ENCODE data around the gene SLC22A23.

The SLC22A23 gene

GRCh38 chr6:3293271-3294155 is 163.3 kb downstream of the SLC22A23 start:
- DNase-seq: no peak

GRCh38 chr6:3292431-3293197 is 164.2 kb downstream of the SLC22A23 start:
- DNase-seq: no peak

- no peak for DNase-seq
Measured at GRCh38 chr6:3291987-3292386, 164.9 kb downstream of the SLC22A23 start.

- no peak for DNase-seq
Measured at GRCh38 chr6:3291346-3291745, 165.5 kb downstream of the SLC22A23 start.

- no peak for DNase-seq
Measured at GRCh38 chr6:3290931-3291211, 166.0 kb downstream of the SLC22A23 start.

GRCh38 chr6:3290149-3290930 is 166.5 kb downstream of the SLC22A23 start:
- DNase-seq: no peak

GRCh38 chr6:3289664-3290055 is 167.2 kb downstream of the SLC22A23 start:
- DNase-seq: no peak

- DNase-seq: no peak
Measured at GRCh38 chr6:3288711-3289663, 167.9 kb downstream of the SLC22A23 start.

- DNase-seq: no peak
Measured at GRCh38 chr6:3287976-3288707, 168.7 kb downstream of the SLC22A23 start.

- no peak for DNase-seq
Measured at GRCh38 chr6:3287308-3287707, 169.5 kb downstream of the SLC22A23 start.

GRCh38 chr6:3286641-3287171 is 170.1 kb downstream of the SLC22A23 start:
- no peak for DNase-seq

- no peak for DNase-seq
Measured at GRCh38 chr6:3285732-3286131, 171.1 kb downstream of the SLC22A23 start.

- DNase-seq: no peak
Measured at GRCh38 chr6:3285049-3285639, 171.7 kb downstream of the SLC22A23 start.

GRCh38 chr6:3284436-3284876 is 172.4 kb downstream of the SLC22A23 start:
- no peak for DNase-seq

- DNase-seq: no peak
Measured at GRCh38 chr6:3283641-3284435, 173.0 kb downstream of the SLC22A23 start.

GRCh38 chr6:3283241-3283640 is 173.6 kb downstream of the SLC22A23 start:
- no peak for DNase-seq

- no peak for DNase-seq
Measured at GRCh38 chr6:3282476-3283236, 174.2 kb downstream of the SLC22A23 start.

- DNase-seq: no peak
Measured at GRCh38 chr6:3281631-3282475, 175.0 kb downstream of the SLC22A23 start.
